Right lobe of liver (tissue), 6 donors: ENCODE measurements around the gene RELL1. TPM values are rescaled to one million over a fixed set of nuclear protein-coding genes. Genes with fewer than 3 reads are reported as not detected.

Source experiments
- ATAC-seq, 4 donors: fragments of 200-7000 bp; cut with Tn5 transposase; one replicate each; pipeline ENCODE4 v1.9.1; 2020; ENCODE audit warnings: mild to moderate bottlenecking in 4 of 4, moderate library complexity in 4 of 4
- DNase-seq, 3 donors: peaks; one replicate each; pipeline ENCODE4 v3.0.0-alpha.2; 2020
- H3K27ac ChIP-seq, 3 donors: fragments of 200-600 bp; one replicate each; pipeline ENCODE4 v1.8.0; 2022
- H3K27me3 ChIP-seq, 2 donors: fragments of 200-600 bp; one replicate each; pipeline ENCODE4 v1.8.0; 2022
- H3K36me3 ChIP-seq, 4 donors: fragments of 200-600 bp; sonication (generic) in 1 of 4; one replicate each; pipeline versions ENCODE4 v1.5.1 to v1.8.0; 2017 to 2022; ENCODE audit warnings: control low read depth in 1 of 4
- H3K4me1 ChIP-seq, 4 donors: fragments of 200-600 bp; sonication (generic) in 1 of 4; one replicate each; pipeline versions ENCODE4 v1.5.1 to v1.8.0; 2017 to 2022; ENCODE audit warnings: control low read depth in 1 of 4
- H3K4me3 ChIP-seq, 3 donors: fragments of 200-600 bp; one replicate each; pipeline ENCODE4 v1.8.0; 2022
- H3K9me3 ChIP-seq, 4 donors: fragments of 200-600 bp; sonication (generic) in 1 of 4; one replicate each; pipeline versions ENCODE4 v1.5.1 to v1.8.0; 2017 to 2022; ENCODE audit warnings: control low read depth in 1 of 4
- CTCF ChIP-seq, 4 donors: fragments of 200-600 bp in 3 of 4; fragments of 450-650 bp in 1 of 4; IDR thresholded peaks; one replicate each; pipeline versions ENCODE4 v1.5.1 to v1.8.0; 2016 to 2022; ENCODE audit warnings: antibody characterized with exemption in 4 of 4, mild to moderate bottlenecking in 2 of 4
- POLR2A ChIP-seq: fragments of 450-650 bp; IDR thresholded peaks from one replicate; pipeline ENCODE4 v1.6.1; 2017; ENCODE audit warnings: antibody characterized with exemption, mild to moderate bottlenecking
- WGBS: methylation state at CpG from one replicate; pipeline ENCODE4 v1.1.6; 2018; ENCODE audit warnings: low coverage, low lambda C conversion rate; ENCODE audit not compliant: insufficient coverage; ENCODE audit errors: missing lambda C conversion rate; 5-methylcytosine and 5-hydroxymethylcytosine counted together
- intact Hi-C, 2 donors: fragments of 100-400 bp; cut with DNase I; formaldehyde crosslinking; loops; one replicate each; pipeline versions ENCODE4 v1.11.2 to v1.14.1; 2022
- total RNA-seq, 6 experiments: library from RNA; depleted of rRNA in 2 of 6; stranded (reverse); fragments of >200 nt in 2 of 6; fragmentation: NEBNext Ultra II Directional in 3 of 6; extraction: Animal tissue kit (Norgen Biotek cat#: 25700) in 3 of 6; gene quantifications; one replicate each; pipeline versions ENCODE4 v1.1.0 to v1.2.4, GENCODE V29; 2016 to 2023
- donor health status: DM: no; HTN: yes; CAD: no.
- donor health status: DM: no; HTN: no; CAD: no.
- donor health status: DM: no; HTN: no; CAD: no.
- donor health status: DM: no; HTN: yes; CAD: no.
- donor health status: DM: no; HTN: yes; CAD: no.

RELL1 gene
- total RNA-seq, 6 experiments from 2014 or later, result 5.7 to 14.6 (median 7.8) TPM

GRCh38 chr4:37663552-37663951, 22.6 kb downstream of the RELL1 start:
- TF ChIP-seq POLR2A, result no peak
- TF ChIP-seq CTCF (IDR thresholded peaks at IDR 0.05), result no peak
- 39% methylated on average over 5 of the region's 7 CpGs for WGBS
- DNase-seq (no peak), ATAC-seq (no peak)
- Histone ChIP-seq H3K36me3 (no peaks in the 10 kb centered on the region), H3K27me3 (no peaks in the 10 kb centered on the region), H3K27ac (peak overlapping the region in 2 of 3 donors; percentile 35 to 47), H3K9me3 (no peaks in the 10 kb centered on the region), H3K4me1 (peaks cover 0 to 52% (median 11%) of the 10 kb centered on the region in 4 donors), H3K4me3 (no peak overlapping the region)
- intact Hi-C loops, result no loop called here

DNA sequence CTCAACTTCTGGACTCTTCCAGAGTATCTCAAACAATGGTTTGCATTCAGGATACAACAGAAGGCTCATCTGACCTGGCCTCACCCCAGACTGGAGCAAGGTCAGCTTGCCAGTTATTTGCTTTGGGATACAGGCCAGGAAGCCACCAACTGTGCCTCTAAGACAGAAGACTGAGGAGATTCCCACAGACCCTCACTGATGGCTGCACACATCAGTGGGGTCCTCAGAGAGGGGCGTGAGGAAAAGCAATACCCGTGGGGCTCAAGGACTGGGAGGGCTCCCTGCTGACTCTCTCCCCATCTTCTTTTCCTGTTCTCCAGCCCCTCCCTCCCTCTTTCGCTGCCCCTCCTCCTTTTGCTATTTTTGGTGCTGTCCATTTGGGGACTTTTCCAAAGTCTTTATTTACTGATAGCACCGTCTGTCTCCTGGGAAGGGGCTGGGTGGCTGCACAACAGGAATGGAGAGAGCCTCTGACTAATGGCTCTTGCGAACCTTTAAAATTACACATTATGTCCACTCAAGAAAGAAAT, 23.2 kb downstream of the RELL1 start:
- TF ChIP-seq POLR2A (no peak), CTCF (IDR thresholded peaks at IDR 0.05) (no peak)
- Histone ChIP-seq H3K9me3 (no peaks in the 10 kb centered on the region), H3K27ac (peak overlapping the region in 2 of 3 donors; percentile 37 to 47), H3K4me1 (peaks cover 0 to 52% (median 11%) of the 10 kb centered on the region in 4 donors), H3K36me3 (no peaks in the 10 kb centered on the region), H3K27me3 (no peaks in the 10 kb centered on the region), H3K4me3 (no peak overlapping the region)
- DNase-seq (peak in 1 of 3 donors; percentile 35), ATAC-seq (peak; percentile 48 to 81 (median 74))
- intact Hi-C loops, result no loop called here
- 19% methylated on average over 5 of the region's 5 CpGs for WGBS

DNA sequence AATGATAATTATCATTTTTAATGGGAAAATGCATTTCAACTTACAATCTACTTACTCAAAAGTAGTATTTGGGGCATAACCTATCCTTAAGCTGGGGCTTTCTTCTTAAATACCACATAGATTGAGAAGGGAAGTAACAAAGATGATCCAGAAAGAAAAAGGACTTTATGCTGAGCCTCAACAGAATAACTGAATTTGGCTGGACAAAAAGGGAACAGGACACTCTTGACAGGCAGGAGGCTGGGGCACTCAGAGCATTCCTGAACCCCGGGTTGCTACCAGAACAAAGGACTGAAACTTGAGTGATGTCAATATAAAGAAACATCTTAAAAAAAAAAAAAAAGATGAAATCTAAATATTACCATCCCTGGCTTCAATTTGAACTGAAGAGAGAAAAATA, 23.9 kb downstream of the RELL1 start:
- TF ChIP-seq POLR2A (no peak), CTCF (IDR thresholded peaks at IDR 0.05) (no peak)
- no peak overlapping the region for H3K4me3 ChIP-seq
- ATAC-seq (no peak), DNase-seq (no peak)
- no peaks in the 10 kb centered on the region for H3K27me3 ChIP-seq
- H3K9me3 ChIP-seq, result no peaks in the 10 kb centered on the region
- peak overlapping the region in 2 of 3 donors; percentile 37 to 47 for H3K27ac ChIP-seq
- H3K4me1 ChIP-seq, result peaks cover 0 to 52% (median 11%) of the 10 kb centered on the region in 4 donors
- no peaks in the 10 kb centered on the region for H3K36me3 ChIP-seq
- 0% methylated on average over 1 of the region's 1 CpG for WGBS
- intact Hi-C loops, result no loop called here

GRCh38 chr4:37661772-37662171, 24.4 kb downstream of the RELL1 start:
- Histone ChIP-seq H3K27ac (no peak overlapping the region), H3K36me3 (no peaks in the 10 kb centered on the region), H3K4me1 (peaks cover 0 to 51% (median 11%) of the 10 kb centered on the region in 4 donors), H3K4me3 (no peak overlapping the region), H3K27me3 (no peaks in the 10 kb centered on the region), H3K9me3 (no peaks in the 10 kb centered on the region)
- intact Hi-C loops, result no loop called here
- 21% methylated on average over 1 of the region's 3 CpGs for WGBS
- no peak for TF ChIP-seq CTCF (IDR thresholded peaks at IDR 0.05)
- no peak for TF ChIP-seq POLR2A
- no peak for ATAC-seq
- DNase-seq, result no peak
